HG02759 (cell line): ENCODE data around the gene INSIG1.

Experiments
- ATAC-seq: cut with Tn5 transposase; IDR thresholded peaks from one replicate; pipeline ENCODE4 v1.9.1; 2021; ENCODE audit warnings: mild to moderate bottlenecking, moderate library complexity; ENCODE audit not compliant: unreplicated experiment

The INSIG1 gene

GRCh38 chr7:155265961-155266360 is 31.7 kb upstream of the INSIG1 start:
- no peak for ATAC-seq

- no peak for ATAC-seq
These were observed 31.2 kb upstream of the INSIG1 start for GRCh38 chr7:155266440-155266839.

GRCh38 chr7:155267023-155267422 is 30.7 kb upstream of the INSIG1 start:
- no peak for ATAC-seq

- ATAC-seq = no peak
These were observed 30.2 kb upstream of the INSIG1 start for GRCh38 chr7:155267436-155267835.

- ATAC-seq = no peak
These were observed 29.5 kb upstream of the INSIG1 start for GRCh38 chr7:155268211-155268610.

GRCh38 chr7:155268921-155269650 is 28.6 kb upstream of the INSIG1 start:
- no peak for ATAC-seq

GRCh38 chr7:155269766-155270585 is 27.7 kb upstream of the INSIG1 start:
- ATAC-seq = no peak

GRCh38 chr7:155270861-155271260 is 26.8 kb upstream of the INSIG1 start:
- ATAC-seq = no peak

GRCh38 chr7:155274633-155275355 is 22.9 kb upstream of the INSIG1 start:
- ATAC-seq = no peak

- ATAC-seq = no peak
These were observed 21.5 kb upstream of the INSIG1 start for GRCh38 chr7:155276042-155276799.

GRCh38 chr7:155276800-155277375 is 20.8 kb upstream of the INSIG1 start:
- ATAC-seq = no peak

GRCh38 chr7:155277385-155277994 is 20.2 kb upstream of the INSIG1 start:
- no peak for ATAC-seq

GRCh38 chr7:155278921-155279320 is 18.8 kb upstream of the INSIG1 start:
- ATAC-seq = no peak

GRCh38 chr7:155279787-155280445 is 17.8 kb upstream of the INSIG1 start:
- no peak for ATAC-seq

GRCh38 chr7:155280446-155281397 is 17.0 kb upstream of the INSIG1 start:
- ATAC-seq = no peak

- ATAC-seq = no peak
These were observed 16.2 kb upstream of the INSIG1 start for GRCh38 chr7:155281398-155281969.

- no peak for ATAC-seq
These were observed 15.0 kb upstream of the INSIG1 start for GRCh38 chr7:155282671-155283070.

- peak; percentile 90 for ATAC-seq
These were observed 14.0 kb upstream of the INSIG1 start for GRCh38 chr7:155283565-155284194.
